Ramos (cell line): ENCODE data around the gene TERF2IP.

ENCODE experiments used
- in situ Hi-C: fragments of 300-500 bp; cut with MboI; formaldehyde crosslinking; loops from one replicate; pipeline ENCODE4 v1.14.3; 2022; ENCODE audit warnings: low sequenced_read_pairs; ENCODE audit not compliant: unreplicated experiment

TERF2IP gene

GRCh38 chr16:75647492-75648264, at the start of gene TERF2IP, which contains the start of gene KARS1:
Gene TERF2IP, plus strand, starts transcription at chr16:75647773. Its CDS starts 110 bp downstream, at chr16:75647883.
Gene KARS1, minus strand, starts transcription at chr16:75647665. Its CDS starts 26 bp downstream, at chr16:75647639.
- in situ Hi-C loops: loop anchor here (10.0 kb wide), 1 partner anchor 107 kb away; no protein-coding TSS in a partner anchor

GRCh38 chr16:75599452-75600277, 47.9 kb upstream of the TERF2IP start:
- in situ Hi-C loops: no loop called here

GRCh38 chr16:75603241-75603640, 44.3 kb upstream of the TERF2IP start:
- in situ Hi-C loops: no loop called here

GRCh38 chr16:75606507-75606906, 41.1 kb upstream of the TERF2IP start:
- in situ Hi-C loops: no loop called here

- in situ Hi-C loops: no loop called here
Observed at GRCh38 chr16:75614066-75614897, 33.3 kb upstream of the TERF2IP start.

- in situ Hi-C loops: no loop called here
Observed at GRCh38 chr16:75615619-75616018, 32.0 kb upstream of the TERF2IP start.

GRCh38 chr16:75616521-75617010, 31.0 kb upstream of the TERF2IP start:
- in situ Hi-C loops: no loop called here

- in situ Hi-C loops: no loop called here
Observed at GRCh38 chr16:75617121-75617520, 30.5 kb upstream of the TERF2IP start.

- in situ Hi-C loops: no loop called here
Observed at GRCh38 chr16:75618780-75619179, 28.8 kb upstream of the TERF2IP start.

GRCh38 chr16:75620326-75621169, 27.0 kb upstream of the TERF2IP start:
- in situ Hi-C loops: no loop called here

GRCh38 chr16:75621170-75621477, 26.4 kb upstream of the TERF2IP start:
- in situ Hi-C loops: no loop called here

- in situ Hi-C loops: no loop called here
Observed at GRCh38 chr16:75622761-75623605, 24.6 kb upstream of the TERF2IP start, which contains the start of gene ADAT1. Gene ADAT1, minus strand, starts transcription at chr16:75623281. Its CDS starts 2,482 bp downstream, at chr16:75620799.

- in situ Hi-C loops: no loop called here
Observed at GRCh38 chr16:75624921-75625334, 22.6 kb upstream of the TERF2IP start.

GRCh38 chr16:75626806-75627205, 20.8 kb upstream of the TERF2IP start:
- in situ Hi-C loops: no loop called here

GRCh38 chr16:75627851-75628250, 19.7 kb upstream of the TERF2IP start:
- in situ Hi-C loops: no loop called here

- in situ Hi-C loops: no loop called here
Observed at GRCh38 chr16:75628351-75628750, 19.2 kb upstream of the TERF2IP start.

- in situ Hi-C loops: no loop called here
Observed at GRCh38 chr16:75629132-75629531, 18.4 kb upstream of the TERF2IP start.

GRCh38 chr16:75630052-75630451, 17.5 kb upstream of the TERF2IP start:
- in situ Hi-C loops: no loop called here
